Urinary bladder (tissue), 4 donors: ENCODE measurements around the gene SAG. TPM values are rescaled to one million over a fixed set of nuclear protein-coding genes. Genes with fewer than 3 reads are reported as not detected.
"Not testable (repeated sequence)": the region's sequence is repeated elsewhere in the genome, so short reads cannot be mapped to it uniquely, and the experiment has no call there.

Experiments
- DNase-seq: peaks from one replicate; pipeline ENCODE4 v3.0.0-alpha.2; 2015; ENCODE audit errors: extremely low spot score
- H3K27ac ChIP-seq: one replicate; pipeline ENCODE4 v1.5.1; 2013; ENCODE audit warnings: low read depth, mild to moderate bottlenecking, moderate library complexity
- H3K36me3 ChIP-seq: one replicate; pipeline ENCODE4 v1.6.1; 2013; ENCODE audit warnings: mild to moderate bottlenecking, moderate library complexity; ENCODE audit not compliant: insufficient read depth
- H3K4me1 ChIP-seq: one replicate; pipeline ENCODE4 v1.6.1; 2013; ENCODE audit warnings: mild to moderate bottlenecking, moderate library complexity; ENCODE audit not compliant: insufficient read depth
- H3K4me3 ChIP-seq: one replicate; pipeline ENCODE4 v1.5.1; 2013; ENCODE audit warnings: low read depth, low read length
- WGBS: extraction: QIAGEN DNeasy Blood & Tissue Kit; methylation state at CpG from one replicate; pipeline ENCODE4 v1.1.7; 2013; 5-methylcytosine and 5-hydroxymethylcytosine counted together
- polyA plus RNA-seq: library from polyadenylated mRNA; stranded (reverse); fragments of 200-250 nt; gene quantifications from one replicate; pipeline ENCODE4 v1.2.3, GENCODE V29; 2013
- total RNA-seq: library from RNA; depleted of rRNA; stranded (reverse); fragments of >200 nt; gene quantifications from one replicate; pipeline ENCODE4 v1.2.3, GENCODE V29; 2014
- donor health status: healthy with polysubstance abuse.
- donor health status: healthy.

Gene SAG
- total and polyA plus RNA-seq, 2 donors = 0.03 TPM; not detected in 1

DNA sequence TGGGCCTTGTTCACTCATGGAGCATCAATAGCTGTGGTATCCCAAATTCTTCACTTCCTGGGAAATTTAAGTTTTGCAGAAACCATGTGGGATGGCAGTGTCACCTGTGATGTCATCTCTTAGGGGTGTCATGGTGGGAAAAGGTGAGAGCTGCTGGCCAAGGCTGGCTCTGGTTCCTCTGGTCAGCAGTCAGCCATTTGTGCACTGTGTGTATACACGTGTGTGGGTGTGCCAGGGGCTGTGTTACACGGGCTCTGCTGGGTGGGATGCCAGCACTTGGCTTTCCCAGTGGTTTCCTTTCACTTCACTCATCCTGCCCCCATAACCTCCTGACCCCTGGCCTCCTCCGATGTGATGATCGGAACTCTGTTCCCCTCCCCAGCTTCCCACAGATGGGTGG is 21.3 kb downstream of the SAG start:
- WGBS = 75% methylated on average over 4 of the region's 4 CpGs
- H3K4me1 ChIP-seq = no peaks in the 10 kb centered on the region
- H3K27ac ChIP-seq = no peak overlapping the region
- no peak for DNase-seq
- no peaks in the 10 kb centered on the region for H3K36me3 ChIP-seq
- H3K4me3 ChIP-seq = no peak overlapping the region

GRCh38 chr2:233329489-233330135 is 22.0 kb downstream of the SAG start:
- DNase-seq = no peak
- Histone ChIP-seq H3K4me3 (no peak overlapping the region), H3K36me3 (no peaks in the 10 kb centered on the region), H3K4me1 (no peaks in the 10 kb centered on the region), H3K27ac (no peak overlapping the region)
- 70% methylated on average over 7 of the region's 7 CpGs for WGBS

DNA sequence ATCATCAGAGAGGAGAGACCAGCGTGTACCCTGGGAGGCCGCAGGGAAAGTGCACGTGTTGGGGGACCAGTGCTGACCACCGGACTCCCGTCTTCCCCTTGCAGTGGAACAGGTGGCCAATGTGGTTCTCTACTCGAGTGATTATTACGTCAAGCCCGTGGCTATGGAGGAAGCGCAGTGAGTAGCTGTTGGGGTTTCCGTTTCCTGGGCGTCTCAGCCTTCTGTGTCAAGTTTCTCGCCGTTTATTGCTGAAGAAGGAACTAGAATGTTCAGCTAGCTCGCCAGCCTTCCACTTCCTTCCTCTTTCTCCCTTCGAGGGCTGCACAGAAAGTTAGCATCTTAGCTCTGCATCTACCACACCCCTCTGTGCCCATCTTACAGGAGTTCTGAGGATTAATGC is 23.9 kb downstream of the SAG start:
- Histone ChIP-seq H3K4me3 (no peak overlapping the region), H3K4me1 (no peaks in the 10 kb centered on the region), H3K36me3 (no peaks in the 10 kb centered on the region), H3K27ac (no peak overlapping the region)
- no peak for DNase-seq
- WGBS = 79% methylated on average over 15 of the region's 15 CpGs

GRCh38 chr2:233332125-233332524 is 24.5 kb downstream of the SAG start:
- Histone ChIP-seq H3K4me3 (no peak overlapping the region), H3K4me1 (no peaks in the 10 kb centered on the region), H3K36me3 (no peaks in the 10 kb centered on the region), H3K27ac (no peak overlapping the region)
- 78% methylated on average over 4 of the region's 4 CpGs for WGBS
- DNase-seq = no peak

GRCh38 chr2:233334915-233335314 is 27.3 kb downstream of the SAG start:
- H3K4me1 ChIP-seq = no peaks in the 10 kb centered on the region
- no peak overlapping the region for H3K27ac ChIP-seq
- H3K4me3 ChIP-seq = no peak overlapping the region
- WGBS = 89% methylated on average over 11 of the region's 11 CpGs
- DNase-seq = no peak
- H3K36me3 ChIP-seq = no peaks in the 10 kb centered on the region

DNA sequence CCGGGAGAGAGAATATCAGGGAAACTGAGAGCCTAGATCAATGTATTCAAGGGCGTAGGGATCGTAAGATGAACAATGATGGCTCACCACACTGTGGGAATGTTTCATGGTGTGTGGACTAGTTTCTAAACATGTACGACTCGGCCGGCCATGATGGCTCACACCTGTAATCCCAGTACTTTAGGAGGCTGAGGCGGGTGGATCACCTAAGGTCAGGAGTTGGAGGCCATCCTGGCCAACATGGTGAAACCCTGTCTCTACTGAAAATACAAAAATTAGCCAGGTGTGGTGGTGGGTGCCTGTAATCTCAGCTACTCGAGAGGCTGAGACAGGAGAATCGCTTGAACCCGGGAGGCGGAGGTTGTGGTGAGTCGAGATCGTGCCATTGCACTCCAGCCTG is 28.5 kb downstream of the SAG start:
- not testable (repeated sequence) for H3K4me3 ChIP-seq, H3K4me1 ChIP-seq, H3K27ac ChIP-seq, DNase-seq, H3K36me3 ChIP-seq
- WGBS = 93% methylated on average over 13 of the region's 13 CpGs

DNA sequence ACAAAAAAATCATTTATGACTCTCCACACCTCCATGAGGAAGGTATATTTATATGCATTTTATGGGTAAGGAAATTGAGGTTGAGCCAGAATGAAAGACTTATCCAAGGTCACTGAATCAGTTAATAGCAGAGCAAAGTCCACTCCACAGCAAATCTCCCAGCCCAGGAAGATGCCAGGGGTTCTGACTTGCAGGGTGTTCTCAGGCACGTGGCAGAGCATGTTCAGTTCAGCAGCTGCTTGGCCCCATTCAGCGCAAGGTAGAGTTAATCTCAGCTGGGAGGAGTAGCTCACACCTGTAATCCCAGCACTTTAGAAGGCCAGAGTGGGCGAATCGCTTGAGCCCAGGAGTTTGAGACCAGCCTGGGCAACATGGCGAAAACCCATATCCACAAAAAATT is 28.9 kb downstream of the SAG start:
- no peak for DNase-seq
- H3K36me3 ChIP-seq = no peaks in the 10 kb centered on the region
- 87% methylated on average over 5 of the region's 5 CpGs for WGBS
- no peak overlapping the region for H3K27ac ChIP-seq
- no peaks in the 10 kb centered on the region for H3K4me1 ChIP-seq
- no peak overlapping the region for H3K4me3 ChIP-seq

DNA sequence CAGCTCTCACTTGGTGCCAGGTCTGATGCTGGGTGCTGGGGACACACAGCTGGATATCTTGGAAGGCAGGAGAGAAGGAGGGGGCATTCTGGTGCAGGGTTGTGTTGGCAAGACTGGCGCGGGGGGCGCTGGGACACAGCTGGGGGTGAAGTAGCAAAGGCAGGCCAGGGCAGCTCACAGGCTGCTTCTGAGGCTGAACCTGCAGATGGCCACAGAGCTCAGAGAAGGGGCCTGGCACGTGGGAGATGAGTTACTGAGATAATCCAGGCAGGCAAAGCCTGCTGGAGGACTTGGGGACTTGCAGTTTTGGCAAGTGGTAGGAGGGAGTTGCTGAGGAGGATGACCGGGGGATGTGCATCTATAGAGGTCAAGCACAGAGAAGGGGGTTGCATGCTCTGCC is 30.4 kb downstream of the SAG start:
- H3K4me1 ChIP-seq = no peaks in the 10 kb centered on the region
- no peak overlapping the region for H3K4me3 ChIP-seq
- DNase-seq = no peak
- 70% methylated on average over 5 of the region's 5 CpGs for WGBS
- no peaks in the 10 kb centered on the region for H3K36me3 ChIP-seq
- no peak overlapping the region for H3K27ac ChIP-seq

- Histone ChIP-seq H3K27ac (no peak overlapping the region), H3K4me3 (no peak overlapping the region), H3K36me3 (no peaks in the 10 kb centered on the region), H3K4me1 (no peaks in the 10 kb centered on the region)
- WGBS = 85% methylated on average over 3 of the region's 3 CpGs
- DNase-seq = no peak
These were observed 31.3 kb downstream of the SAG start for GRCh38 chr2:233338812-233339368.

GRCh38 chr2:233339427-233339826 is 31.8 kb downstream of the SAG start:
- WGBS = 40% methylated on average over 3 of the region's 3 CpGs
- H3K4me1 ChIP-seq = no peaks in the 10 kb centered on the region

GRCh38 chr2:233341296-233341695 is 33.7 kb downstream of the SAG start:
- no peak for DNase-seq
- 98% methylated on average over 3 of the region's 3 CpGs for WGBS
- no peaks in the 10 kb centered on the region for H3K4me1 ChIP-seq
- no peak overlapping the region for H3K4me3 ChIP-seq
- H3K36me3 ChIP-seq = no peaks in the 10 kb centered on the region
- H3K27ac ChIP-seq = no peak overlapping the region

More at GRCh38 chr2:233339427-233339826, 31.8 kb downstream of the SAG start:
- no peak overlapping the region for H3K27ac ChIP-seq
- no peaks in the 10 kb centered on the region for H3K36me3 ChIP-seq
- no peak for DNase-seq
- no peak overlapping the region for H3K4me3 ChIP-seq

- H3K36me3 ChIP-seq = no peaks in the 10 kb centered on the region
- no peak overlapping the region for H3K27ac ChIP-seq
- 70% methylated on average over 5 of the region's 5 CpGs for WGBS
- no peaks in the 10 kb centered on the region for H3K4me1 ChIP-seq
- H3K4me3 ChIP-seq = no peak overlapping the region
- DNase-seq = no peak
These were observed 34.7 kb downstream of the SAG start for GRCh38 chr2:233342301-233342700.

DNA sequence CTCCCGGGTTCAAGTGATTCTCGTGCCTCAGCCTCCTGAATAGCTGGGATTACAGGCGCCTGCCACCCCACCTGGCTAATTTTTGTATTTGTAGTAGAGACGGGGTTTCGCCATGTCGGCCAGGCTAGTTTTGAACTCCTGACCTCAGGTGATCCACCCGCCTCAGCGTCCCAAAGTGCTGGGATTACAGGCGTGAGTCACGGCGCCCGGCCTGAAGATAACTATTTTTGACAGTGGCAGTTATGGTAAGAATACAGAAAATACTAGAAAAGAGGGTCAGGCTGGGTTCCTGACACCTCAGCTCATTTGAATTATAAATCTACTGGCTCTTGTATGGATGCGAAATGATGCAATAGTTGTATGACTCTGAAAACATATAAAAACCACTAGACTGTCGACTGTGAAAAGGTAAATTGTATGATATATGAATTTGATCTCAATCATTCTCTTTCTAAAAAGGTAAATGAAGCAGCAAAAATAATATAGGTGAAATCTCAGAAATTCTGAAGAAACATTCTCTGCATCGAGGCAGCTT is 35.6 kb downstream of the SAG start:
- 89% methylated on average over 15 of the region's 15 CpGs for WGBS
- Histone ChIP-seq H3K4me3 (no peak overlapping the region), H3K27ac (no peak overlapping the region), H3K36me3 (no peaks in the 10 kb centered on the region), H3K4me1 (no peaks in the 10 kb centered on the region)
- DNase-seq = no peak

DNA sequence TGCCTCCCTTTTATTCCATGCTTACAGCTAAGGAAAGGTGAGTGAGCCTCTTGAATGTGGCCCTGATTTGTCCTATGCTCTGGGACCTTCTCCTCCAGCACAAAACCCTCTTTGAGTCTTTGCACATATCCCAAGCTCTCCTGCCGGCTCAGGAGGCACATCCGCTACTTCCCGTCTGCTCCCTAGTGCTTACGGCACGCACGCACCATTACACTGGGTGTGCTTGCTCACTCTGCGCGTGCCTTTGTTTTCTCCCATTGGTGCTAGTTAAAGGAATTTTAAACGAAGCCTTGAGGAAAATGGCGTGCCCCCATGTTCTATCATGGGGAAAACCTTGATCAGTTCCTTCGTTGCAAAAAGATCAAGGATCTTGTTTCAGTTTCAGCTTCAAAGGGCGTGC is 38.8 kb downstream of the SAG start:
- WGBS = 89% methylated on average over 12 of the region's 12 CpGs
- no peak for DNase-seq
- Histone ChIP-seq H3K4me1 (no peaks in the 10 kb centered on the region), H3K27ac (no peak overlapping the region), H3K36me3 (no peaks in the 10 kb centered on the region), H3K4me3 (no peak overlapping the region)
